K562 (cell line): ENCODE data around the gene ZBTB20. TPM values are rescaled to one million over a fixed set of nuclear protein-coding genes. Genes with fewer than 3 reads are reported as not detected.

Experiments used
- ATAC-seq: fragments of 200-7000 bp; cut with Tn5 transposase; 3 replicates; pipeline ENCODE4 v1.9.1; 2020; ENCODE audit warnings: moderate library complexity
- BruUV-seq: library from RNA; stranded (reverse); fragments of 400-500 nt; replicated peaks from 2 replicates; lab custom pipeline; 2021; lab: Mats Ljungman, UMichigan
- CTCF ChIA-PET: fragments of 300-600 bp; formaldehyde crosslinking; extraction: SDS; loops from one replicate; lab custom pipeline; 2021; ENCODE audit warnings: low intra/inter-chr PET ratio; lab: Yijun Ruan, JAX
- POLR2A ChIA-PET: fragments of 300-600, 350-650 bp; sonication (Branson Sonifier 250); formaldehyde crosslinking; extraction: SDS; loops from one replicate; lab custom pipeline; 2021; ENCODE audit warnings: antibody characterized with exemption, inconsistent platforms; lab: Yijun Ruan, JAX
- DNase-seq, 4 experiments: peaks; one replicate each; pipeline versions ENCODE4 v3.0.0 to v3.0.0-alpha.2; 2011 to 2018; ENCODE audit warnings: low spot score in 3 of 4, mixed read lengths in 3 of 4; ENCODE audit errors: extremely low read depth in 1 of 4
- FAIRE-seq: peaks from 2 replicates; lab custom pipeline; 2011; peaks lifted over from hg19 to GRCh38; lab: Jason Lieb, UNC
- H2AFZ ChIP-seq: 2 replicates; pipeline ENCODE4 v1.6.0; 2011; ENCODE audit warnings: low read depth, low read length, control low read depth, inconsistent platforms
- H3K27ac ChIP-seq: fragments of 200-600 bp; 3 replicates; pipeline ENCODE4 v1.8.0; 2011; ENCODE audit warnings: low read depth, mild to moderate bottlenecking, control low read depth, inconsistent platforms, low read length, moderate library complexity, mixed read lengths; ENCODE audit errors: extremely low read depth
- H3K27me3 ChIP-seq, 2 experiments: fragments of 300-600 bp in 1 of 2; 2 replicates in 1 of 2; 3 replicates in 1 of 2; pipeline versions ENCODE4 v1.6.0 to v1.8.0; 2011; ENCODE audit warnings: inconsistent platforms in 2 of 2, low read length in 2 of 2, mild to moderate bottlenecking in 1 of 2, mixed read lengths in 1 of 2, moderate library complexity in 1 of 2; ENCODE audit not compliant: control insufficient read depth in 2 of 2, insufficient read depth in 2 of 2
- H3K36me3 ChIP-seq: fragments of 300-600 bp; 3 replicates; pipeline ENCODE4 v1.8.0; 2011; ENCODE audit warnings: mild to moderate bottlenecking, low read length, inconsistent platforms; ENCODE audit not compliant: control insufficient read depth, insufficient read depth
- H3K4me1 ChIP-seq, 2 experiments: fragments of 200-600 bp in 1 of 2; replicated peaks in 1 of 2; 2 replicates in 1 of 2; 3 replicates in 1 of 2; pipeline versions ENCODE4 v1.5.1 to v1.8.0; 2011; ENCODE audit warnings: inconsistent platforms in 2 of 2, low read length in 2 of 2, mild to moderate bottlenecking in 1 of 2, mixed read lengths in 1 of 2, moderate library complexity in 1 of 2; ENCODE audit not compliant: control insufficient read depth in 2 of 2, insufficient read depth in 2 of 2
- H3K4me2 ChIP-seq: 2 replicates; pipeline ENCODE4 v1.6.1; 2011; ENCODE audit warnings: low read length, control low read depth, inconsistent platforms, mixed read lengths; ENCODE audit not compliant: insufficient read depth
- H3K4me3 ChIP-seq: fragments of 200-600 bp; sonication (generic), shearing (Covaris generic); 2 replicates; pipeline ENCODE4 v1.5.1; 2016; ENCODE audit warnings: control low read depth, inconsistent platforms
- H3K79me2 ChIP-seq: fragments of 200-600 bp; 3 replicates; pipeline ENCODE4 v1.8.0; 2011; ENCODE audit warnings: low read length, inconsistent platforms; ENCODE audit not compliant: control insufficient read depth, insufficient read depth
- H3K9ac ChIP-seq, 2 experiments: 2 replicates each; pipeline versions ENCODE4 v1.6.0 to v1.6.1; 2011; ENCODE audit warnings: low read depth in 2 of 2, low read length in 2 of 2, control low read depth in 1 of 2, inconsistent platforms in 1 of 2, mild to moderate bottlenecking in 1 of 2, mixed read lengths in 1 of 2; ENCODE audit not compliant: insufficient read depth in 1 of 2
- H3K9me1 ChIP-seq: one replicate; pipeline ENCODE4 v1.6.0; 2011; ENCODE audit warnings: inconsistent platforms, mild to moderate bottlenecking, low read length, moderate library complexity; ENCODE audit not compliant: control insufficient read depth, insufficient read depth
- H3K9me3 ChIP-seq: replicated peaks from 2 replicates; pipeline ENCODE4 v1.5.1; 2011; ENCODE audit warnings: low read depth, low read length, inconsistent platforms; ENCODE audit not compliant: control insufficient read depth, insufficient read depth
- H4K20me1 ChIP-seq: replicated peaks from 2 replicates; pipeline ENCODE4 v1.6.1; 2011; ENCODE audit warnings: low read length, inconsistent platforms, mixed read lengths; ENCODE audit not compliant: control insufficient read depth, insufficient read depth
- ADNP ChIP-seq: fragments of 200-800 bp; sonication (Bioruptor generic); IDR thresholded peaks from 2 replicates; pipeline ENCODE4 v1.6.1; 2016; ENCODE audit warnings: missing genetic modification characterization, missing compliant biosample characterization
- MYBL2 ChIP-seq, 2 experiments: fragments of 450-650 bp in 1 of 2; sonication (generic) in 1 of 2; formaldehyde crosslinking in 1 of 2; IDR thresholded peaks; 2 replicates each; pipeline versions ENCODE4 v1.6.1 to v1.8.1; 2017 to 2022; ENCODE audit warnings: borderline replicate concordance in 1 of 2, inconsistent platforms in 1 of 2, low read depth in 1 of 2, mild to moderate bottlenecking in 1 of 2, missing genetic modification reagents in 1 of 2, moderate library complexity in 1 of 2
- RBM34 ChIP-seq: fragments of 200-400 bp; formaldehyde crosslinking; IDR thresholded peaks from 2 replicates; pipeline ENCODE4 v1.6.1; 2018; ENCODE audit warnings: low read length, borderline replicate concordance; ENCODE audit not compliant: insufficient read depth
- SNAPC5 ChIP-seq: fragments of 250-450 bp; sonication (Bioruptor Pico); IDR thresholded peaks from 2 replicates; pipeline ENCODE4 v1.8.0; 2021; ENCODE audit warnings: moderate library complexity, mild to moderate bottlenecking, inconsistent platforms
- ZBTB49 ChIP-seq: sonication (generic); formaldehyde crosslinking; IDR thresholded peaks from 2 replicates; pipeline ENCODE4 v1.8.0; 2022; ENCODE audit warnings: missing genetic modification reagents, mild to moderate bottlenecking, borderline replicate concordance
- ZNF197 ChIP-seq: fragments of 200-800 bp; sonication (Bioruptor generic); IDR thresholded peaks from 2 replicates; pipeline ENCODE4 v1.6.1; 2016; ENCODE audit warnings: low read depth, missing genetic modification characterization, missing compliant biosample characterization
- WGBS: fragments of 100-300 bp; shearing (Covaris generic); methylation state at CpG from one replicate; pipeline ENCODE4 v1.1.6; 2016; ENCODE audit warnings: low coverage, mixed read lengths; ENCODE audit not compliant: insufficient coverage; ENCODE audit errors: missing lambda C conversion rate; 5-methylcytosine and 5-hydroxymethylcytosine counted together
- in situ Hi-C: fragments of 300-500 bp; cut with MboI; formaldehyde crosslinking; loops from 4 replicates; pipeline ENCODE4 v1.15.0; 2018; ENCODE audit warnings: inconsistent platforms, mixed read lengths
- intact Hi-C: fragments of 100-400 bp; cut with micrococcal nuclease; formaldehyde crosslinking; loops from 2 replicates; pipeline ENCODE4 v1.14.2; 2022
- polyA plus RNA-seq, 8 experiments: library from polyadenylated mRNA; depleted of rRNA in 4 of 8; stranded (reverse) in 5 of 8; unstranded in 3 of 8; fragments of >200 nt; fragmentation: Nextera tagmentation in 2 of 8; fragmentation: Illumina TruSeq in 1 of 8; extraction: Ambion mirVana in 2 of 8; extraction: Trizol in 1 of 8; gene quantifications; 2 replicates each; pipeline versions ENCODE4 v1.2.1 to v1.2.3, GENCODE V29; 2011 to 2014; ENCODE audit warnings: inconsistent platforms in 1 of 8, missing spikeins in 1 of 8
- total RNA-seq, 7 experiments: library from RNA; depleted of rRNA in 6 of 7; stranded (reverse); fragments of >200 nt in 6 of 7; fragmentation: Illumina TruSeq in 2 of 7; extraction: Trizol in 2 of 7; gene quantifications; 2 replicates each; pipeline versions ENCODE4 v1.2.1 to v1.2.3, GENCODE V29; 2011 to 2021; ENCODE audit warnings: low replicate concordance in 1 of 7

Gene ZBTB20
- total and polyA plus RNA-seq, 9 of the 15 experiments (the other 6 are each of a cell fraction or from before 2014, with no cell fraction given), result 0.17 to 1.7 (median 0.45) TPM

GRCh38 chr3:115099134-115099985, 47.7 kb downstream of the ZBTB20 start (continued):
- no peak for TF ChIP-seq MYBL2 (IDR thresholded peaks at IDR 0.05; ENCODE audit: low read depth)
- TF ChIP-seq MYBL2 (CRISPR knock-in tag; IDR thresholded peaks at IDR 0.05; ENCODE audit: borderline replicate concordance), result no peak
- TF ChIP-seq RBM34, result no peak
- TF ChIP-seq SNAPC5 (CRISPR knock-in tag), result no peak
- no peak for TF ChIP-seq ZNF197 (CRISPR knock-in tag)

GRCh38 chr3:115098354-115099073, 48.6 kb downstream of the ZBTB20 start:
- in situ Hi-C loops, result no loop called here
- FAIRE-seq, result no peak

More at GRCh38 chr3:115098354-115099073, 48.6 kb downstream of the ZBTB20 start:
- H3K4me3 ChIP-seq, result no peak overlapping the region
- no peak for TF ChIP-seq ADNP
- no peak for TF ChIP-seq ZBTB49
- intact Hi-C loops, result loop anchor here (10.0 kb wide), 2 partner anchors 686 to 716 kb away; no protein-coding TSS in a partner anchor
- no peaks in the 10 kb centered on the region for H3K79me2 ChIP-seq
- no peaks in the 10 kb centered on the region for H3K9me1 ChIP-seq
- DNase-seq, result no peak
- no peak overlapping the region for H3K9ac ChIP-seq
- no peak overlapping the region for H2AFZ ChIP-seq
- H3K4me2 ChIP-seq, result no peak overlapping the region
- CTCF ChIA-PET, result no interaction called here
- no peaks in the 10 kb centered on the region for H3K4me1 ChIP-seq
- H3K27me3 ChIP-seq, result no peaks in the 10 kb centered on the region
- POLR2A ChIA-PET, result no interaction called here
- no peaks in the 10 kb centered on the region for H3K9me3 ChIP-seq
- no peaks in the 10 kb centered on the region for H3K36me3 ChIP-seq
- no peak overlapping the region for H3K27ac ChIP-seq
- H4K20me1 ChIP-seq, result no peaks in the 10 kb centered on the region
- no peak for ATAC-seq
- WGBS, result 59% methylated on average over 7 of the region's 7 CpGs
- no TSS peak for BruUV-seq
